HepG2 (cell line): ENCODE measurements around the gene ASB16.

ENCODE experiments used
- AKAP8 ChIP-seq: sonication (generic); formaldehyde crosslinking; IDR thresholded peaks from 2 replicates; pipeline ENCODE4 v1.5.1; 2020; ENCODE audit warnings: mild to moderate bottlenecking, missing genetic modification reagents
- BHLHE40 ChIP-seq: IDR thresholded peaks from 2 replicates; pipeline ENCODE4 v1.6.1; 2011; ENCODE audit warnings: low read length, improper control_type of control experiment
- ZNF777 ChIP-seq: sonication (generic); formaldehyde crosslinking; IDR thresholded peaks from 2 replicates; pipeline ENCODE4 v1.4.0; 2020; ENCODE audit warnings: missing genetic modification reagents

DNA sequence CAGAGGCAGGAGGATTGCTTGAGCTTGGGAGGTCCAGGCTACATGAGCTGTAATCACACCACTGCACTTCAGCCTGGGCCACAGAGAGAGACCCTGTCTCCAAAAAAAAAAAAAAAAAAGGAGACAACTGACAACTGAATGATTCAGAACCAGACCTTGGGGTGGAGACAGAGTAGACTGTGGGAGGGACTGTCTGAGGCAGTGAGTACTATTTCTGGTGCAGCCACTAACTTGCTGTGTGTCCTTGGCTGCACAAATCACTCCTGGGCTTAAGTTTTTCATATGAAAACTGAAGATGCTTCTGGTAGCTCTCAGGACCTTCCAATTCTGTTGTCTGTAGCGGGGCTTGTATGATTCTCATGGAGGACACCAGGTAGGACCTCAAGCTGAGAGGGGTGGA, 5.8 kb downstream of the ASB16 start:
- TF ChIP-seq AKAP8 (CRISPR knock-in tag) = no peak
- TF ChIP-seq BHLHE40 = no peak
- TF ChIP-seq ZNF777 (CRISPR knock-in tag) = no peak
